Neural progenitor cell (in vitro differentiated cells): ENCODE measurements around the gene ZSWIM6.

ENCODE experiments used
- EZH2 ChIP-seq: fragments of 200-600 bp; sonication (generic); IDR thresholded peaks from 2 replicates; pipeline ENCODE4 v1.6.1; 2017; ENCODE audit warnings: antibody characterized with exemption, mild to moderate bottlenecking, moderate library complexity
- TF ChIP-seq, protein P1 (sequence below): fragments of 200-600 bp; sonication (generic); IDR thresholded peaks from 2 replicates; pipeline ENCODE4 v1.5.1; 2017; ENCODE audit warnings: antibody characterized with exemption, mild to moderate bottlenecking

- TF ChIP-seq, protein P1, sequence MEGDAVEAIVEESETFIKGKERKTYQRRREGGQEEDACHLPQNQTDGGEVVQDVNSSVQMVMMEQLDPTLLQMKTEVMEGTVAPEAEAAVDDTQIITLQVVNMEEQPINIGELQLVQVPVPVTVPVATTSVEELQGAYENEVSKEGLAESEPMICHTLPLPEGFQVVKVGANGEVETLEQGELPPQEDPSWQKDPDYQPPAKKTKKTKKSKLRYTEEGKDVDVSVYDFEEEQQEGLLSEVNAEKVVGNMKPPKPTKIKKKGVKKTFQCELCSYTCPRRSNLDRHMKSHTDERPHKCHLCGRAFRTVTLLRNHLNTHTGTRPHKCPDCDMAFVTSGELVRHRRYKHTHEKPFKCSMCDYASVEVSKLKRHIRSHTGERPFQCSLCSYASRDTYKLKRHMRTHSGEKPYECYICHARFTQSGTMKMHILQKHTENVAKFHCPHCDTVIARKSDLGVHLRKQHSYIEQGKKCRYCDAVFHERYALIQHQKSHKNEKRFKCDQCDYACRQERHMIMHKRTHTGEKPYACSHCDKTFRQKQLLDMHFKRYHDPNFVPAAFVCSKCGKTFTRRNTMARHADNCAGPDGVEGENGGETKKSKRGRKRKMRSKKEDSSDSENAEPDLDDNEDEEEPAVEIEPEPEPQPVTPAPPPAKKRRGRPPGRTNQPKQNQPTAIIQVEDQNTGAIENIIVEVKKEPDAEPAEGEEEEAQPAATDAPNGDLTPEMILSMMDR: no peak
- no peak for TF ChIP-seq EZH2
Measured at GRCh38 chr5:61346511-61346910, 14.5 kb downstream of the ZSWIM6 start.
